Fibroblast of mammary gland (primary cell): ENCODE results near the gene KIF14.

ENCODE experiments used
- DNase-seq: peaks from one replicate; pipeline ENCODE4 v3.0.0-alpha.2; 2010; ENCODE audit warnings: low read depth
- H3K4me3 ChIP-seq: 2 replicates; pipeline ENCODE4 v1.5.1; 2011; ENCODE audit warnings: low read depth, mild to moderate bottlenecking, low read length, moderate library complexity; ENCODE audit not compliant: control insufficient read depth
- CTCF ChIP-seq: conservative IDR thresholded peaks from 2 replicates; pipeline ENCODE4 v1.5.1; 2011; ENCODE audit warnings: low read depth, low read length, inconsistent platforms; ENCODE audit not compliant: control insufficient read depth, insufficient read depth

KIF14 gene

GRCh38 chr1:200659269-200659668, 38.7 kb upstream of the KIF14 start:
- no peak for TF ChIP-seq CTCF
- DNase-seq, result no peak
- no peak overlapping the region for H3K4me3 ChIP-seq

- no peak overlapping the region for H3K4me3 ChIP-seq
- no peak for TF ChIP-seq CTCF
- no peak for DNase-seq
Measured at GRCh38 chr1:200658037-200658818, 37.7 kb upstream of the KIF14 start.

- DNase-seq, result no peak
- no peak for TF ChIP-seq CTCF
- H3K4me3 ChIP-seq, result no peak overlapping the region
Measured at GRCh38 chr1:200654660-200655059, 34.1 kb upstream of the KIF14 start.

GRCh38 chr1:200653022-200653462, 32.5 kb upstream of the KIF14 start:
- no peak for DNase-seq
- no peak for TF ChIP-seq CTCF
- H3K4me3 ChIP-seq, result no peak overlapping the region

- no peak for TF ChIP-seq CTCF
- no peak overlapping the region for H3K4me3 ChIP-seq
- DNase-seq, result no peak
Measured at GRCh38 chr1:200652378-200652777, 31.8 kb upstream of the KIF14 start.

GRCh38 chr1:200646515-200646914, 26.0 kb upstream of the KIF14 start:
- no peak overlapping the region for H3K4me3 ChIP-seq
- no peak for DNase-seq
- TF ChIP-seq CTCF, result no peak
